PC-9 (cell line): ENCODE data around the gene TMEM163. TPM values are rescaled to one million over a fixed set of nuclear protein-coding genes. Genes with fewer than 3 reads are reported as not detected.

Experiments
- BruUV-seq: library from RNA; stranded (reverse); fragments of 400-500 nt; replicated peaks from 2 replicates; lab custom pipeline; 2021; lab: Mats Ljungman, UMichigan
- CTCF ChIA-PET: fragments of 300-600 bp; sonication (Branson Sonifier 250); formaldehyde crosslinking; loops from one replicate; lab custom pipeline; 2022; ENCODE audit warnings: antibody characterized with exemption; lab: Charles Lee
- POLR2A ChIA-PET: fragments of 300-600 bp; sonication (Branson Sonifier 250); formaldehyde crosslinking; loops from one replicate; lab custom pipeline; 2022; ENCODE audit warnings: antibody characterized with exemption; ENCODE audit not compliant: unreplicated experiment; lab: Charles Lee
- DNase-seq, 2 experiments: peaks; one replicate each; pipeline versions ENCODE4 v3.0.0 to v3.0.0-alpha.2; 2015 to 2022; ENCODE audit warnings: mixed read lengths in 1 of 2
- H2AFZ ChIP-seq: fragments of 200-600 bp; sonication (generic); 2 replicates; pipeline ENCODE4 v1.8.1; 2017; ENCODE audit warnings: antibody characterized with exemption
- H3F3A ChIP-seq: fragments of 200-600 bp; sonication (generic); 2 replicates; pipeline ENCODE4 v1.8.1; 2017; ENCODE audit warnings: antibody characterized with exemption, mild to moderate bottlenecking, low read depth; ENCODE audit not compliant: insufficient read depth
- H3K27ac ChIP-seq: fragments of 200-600 bp; sonication (generic); 2 replicates; pipeline ENCODE4 v1.6.1; 2016; ENCODE audit warnings: mixed run types
- H3K27me3 ChIP-seq: fragments of 200-600 bp; sonication (generic); 2 replicates; pipeline ENCODE4 v1.6.1; 2016; ENCODE audit warnings: low read depth, mixed run types; ENCODE audit not compliant: insufficient read depth
- H3K36me3 ChIP-seq: fragments of 200-600 bp; sonication (generic); 2 replicates; pipeline ENCODE4 v1.6.1; 2016; ENCODE audit warnings: low read depth, mixed run types
- H3K4me1 ChIP-seq: fragments of 200-600 bp; sonication (generic); replicated peaks from 2 replicates; pipeline ENCODE4 v1.6.1; 2016; ENCODE audit warnings: mixed run types; ENCODE audit not compliant: insufficient read depth
- H3K4me2 ChIP-seq: fragments of 200-600 bp; sonication (generic); 2 replicates; pipeline ENCODE4 v1.6.1; 2017; ENCODE audit warnings: mixed run types
- H3K4me3 ChIP-seq: fragments of 200-600 bp; sonication (generic); 2 replicates; pipeline ENCODE4 v1.6.1; 2016; ENCODE audit warnings: mixed run types
- H3K79me2 ChIP-seq: fragments of 200-600 bp; sonication (generic); 2 replicates; pipeline ENCODE4 v1.6.1; 2017; ENCODE audit warnings: low read depth, mixed run types
- H3K9me2 ChIP-seq: fragments of 200-600 bp; sonication (generic); 2 replicates; pipeline ENCODE4 v1.8.1; 2017; ENCODE audit warnings: mild to moderate bottlenecking; ENCODE audit not compliant: insufficient read depth
- H3K9me3 ChIP-seq: fragments of 200-600 bp; sonication (generic); 2 replicates; pipeline ENCODE4 v1.8.1; 2016; ENCODE audit warnings: low read depth; ENCODE audit not compliant: insufficient read depth
- H4K20me1 ChIP-seq: fragments of 200-600 bp; sonication (generic); 2 replicates; pipeline ENCODE4 v1.8.1; 2017; ENCODE audit not compliant: insufficient read depth
- CTCF ChIP-seq: fragments of 200-600 bp; sonication (generic); conservative IDR thresholded peaks from 2 replicates; pipeline ENCODE4 v1.6.1; 2017; ENCODE audit warnings: mixed run types, antibody characterized with exemption, mild to moderate bottlenecking, moderate library complexity
- EZH2 ChIP-seq: fragments of 200-600 bp; sonication (generic); IDR thresholded peaks from 2 replicates; pipeline ENCODE4 v1.8.0; 2017; ENCODE audit warnings: antibody characterized with exemption, low read depth
- intact Hi-C: fragments of 100-400 bp; cut with micrococcal nuclease; formaldehyde crosslinking; loops from one replicate; pipeline ENCODE4 v1.10.0; 2022; ENCODE audit not compliant: unreplicated experiment
- total RNA-seq: library from RNA; stranded (reverse); gene quantifications from 2 replicates; pipeline ENCODE4 v1.2.3, GENCODE V29; 2021

TMEM163 gene
- total RNA-seq, 1 experiment from 2014 or later = 1.4 TPM

DNA sequence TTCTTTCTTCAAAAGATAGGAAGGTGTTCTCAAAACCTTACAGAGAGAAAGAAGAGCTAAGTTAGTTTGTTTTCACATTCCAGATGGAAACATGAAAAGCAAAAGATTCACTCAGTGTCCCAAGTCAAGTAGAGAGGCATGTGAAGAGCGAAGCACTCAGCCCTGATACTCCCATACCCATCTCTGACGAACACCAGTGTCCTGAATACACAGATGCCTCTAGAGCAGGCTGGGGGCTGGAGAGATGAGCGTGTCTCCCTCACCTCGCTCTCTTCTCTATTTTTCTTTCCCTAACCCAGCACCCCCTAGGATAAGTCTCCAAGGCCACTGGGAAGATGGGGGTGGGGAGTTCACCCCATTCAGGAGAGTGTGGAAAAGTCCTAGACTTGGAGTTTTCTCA lies 227.8 kb downstream of the TMEM163 start:
- Histone ChIP-seq H3K4me3 (no peak overlapping the region), H3K9me3 (no peaks in the 10 kb centered on the region), H3K4me2 (no peak overlapping the region), H3K27ac (no peak overlapping the region), H3K27me3 (no peaks in the 10 kb centered on the region), H2AFZ (no peak overlapping the region), H3K36me3 (no peaks in the 10 kb centered on the region), H3K9me2 (no peaks in the 10 kb centered on the region), H3K4me1 (no peaks in the 10 kb centered on the region), H3K79me2 (no peaks in the 10 kb centered on the region), H3F3A (no peaks in the 10 kb centered on the region), H4K20me1 (no peaks in the 10 kb centered on the region)
- BruUV-seq = no TSS peak
- POLR2A ChIA-PET = no interaction called here
- DNase-seq = no peak
- TF ChIP-seq CTCF (no peak), EZH2 (no peak)
- intact Hi-C loops = no loop called here
- CTCF ChIA-PET = no interaction called here

- BruUV-seq = no TSS peak
- intact Hi-C loops = no loop called here
- TF ChIP-seq EZH2 = no peak
- no peak for TF ChIP-seq CTCF
- Histone ChIP-seq H3K4me2 (no peak overlapping the region), H3K4me3 (no peak overlapping the region), H3K4me1 (no peaks in the 10 kb centered on the region), H4K20me1 (no peaks in the 10 kb centered on the region), H3F3A (no peaks in the 10 kb centered on the region), H3K27me3 (no peaks in the 10 kb centered on the region), H3K36me3 (no peaks in the 10 kb centered on the region), H3K9me2 (no peaks in the 10 kb centered on the region), H3K79me2 (no peaks in the 10 kb centered on the region), H3K9me3 (no peaks in the 10 kb centered on the region), H2AFZ (no peak overlapping the region), H3K27ac (no peak overlapping the region)
- no peak for DNase-seq
- POLR2A ChIA-PET = no interaction called here
- CTCF ChIA-PET = no interaction called here
Observed at GRCh38 chr2:134490559-134490958, 228.2 kb downstream of the TMEM163 start.

- H3K36me3 ChIP-seq = no peaks in the 10 kb centered on the region
- CTCF ChIA-PET = no interaction called here
- H4K20me1 ChIP-seq = no peaks in the 10 kb centered on the region
- no peaks in the 10 kb centered on the region for H3F3A ChIP-seq
- POLR2A ChIA-PET = no interaction called here
- no peak overlapping the region for H3K4me3 ChIP-seq
- no peaks in the 10 kb centered on the region for H3K9me3 ChIP-seq
- H2AFZ ChIP-seq = no peak overlapping the region
- H3K4me1 ChIP-seq = no peaks in the 10 kb centered on the region
- intact Hi-C loops = no loop called here
- H3K27ac ChIP-seq = no peak overlapping the region
- BruUV-seq = no TSS peak
- H3K79me2 ChIP-seq = no peaks in the 10 kb centered on the region
- H3K4me2 ChIP-seq = no peak overlapping the region
- H3K9me2 ChIP-seq = no peaks in the 10 kb centered on the region
- H3K27me3 ChIP-seq = no peaks in the 10 kb centered on the region
- TF ChIP-seq CTCF = no peak
- no peak for TF ChIP-seq EZH2
- no peak for DNase-seq
Observed at GRCh38 chr2:134489732-134490384, 228.9 kb downstream of the TMEM163 start.
